Stimulated activated CD8-positive, alpha-beta memory T cell treated with anti-CD3 and anti-CD28 coated beads, Interleukin-7, amount 100 ng/mL, for 1 hour (primary cell): Measurements from ENCODE around the gene DES.
"Not testable (repeated sequence)": the region's sequence is repeated elsewhere in the genome, so short reads cannot be mapped to it uniquely, and the experiment has no call there.

Source experiments
- DNase-seq, 2 donors: peaks; one replicate each; pipeline ENCODE4 v3.0.0-alpha.2; 2020; ENCODE audit warnings: low read depth in 2 of 2

DES gene

GRCh38 chr2:219399716-219400478 lies 18.3 kb upstream of the DES start:
- no peak for DNase-seq

- DNase-seq = no peak
Measured at GRCh38 chr2:219400562-219400961, 17.6 kb upstream of the DES start.

- no peak for DNase-seq
Measured at GRCh38 chr2:219401606-219402005, 16.6 kb upstream of the DES start.

GRCh38 chr2:219402665-219403515 lies 15.3 kb upstream of the DES start:
- DNase-seq = peak in 1 of 2 donors; percentile 28

DNA sequence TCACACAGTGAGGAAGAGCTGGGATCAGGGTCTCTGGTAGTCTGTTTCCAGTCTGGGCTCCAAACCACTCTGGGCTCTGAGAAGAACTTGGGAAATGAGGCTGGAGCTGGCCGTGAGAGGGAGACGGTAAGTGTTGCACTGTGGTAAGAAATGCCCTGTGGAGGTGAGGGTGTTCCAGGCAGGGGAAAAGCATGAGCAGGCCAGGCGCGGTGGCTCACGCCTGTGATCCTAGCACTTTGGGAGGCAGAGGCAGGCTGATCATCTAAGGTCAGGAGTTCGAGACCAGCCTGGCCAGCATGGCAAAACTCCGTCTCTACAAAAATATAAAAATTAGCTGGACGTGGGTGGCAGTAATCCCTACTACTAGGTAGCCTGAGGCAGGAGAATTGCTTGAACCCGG lies 14.3 kb upstream of the DES start:
- no peak for DNase-seq

GRCh38 chr2:219404291-219404910 lies 13.8 kb upstream of the DES start:
- no peak for DNase-seq

DNA sequence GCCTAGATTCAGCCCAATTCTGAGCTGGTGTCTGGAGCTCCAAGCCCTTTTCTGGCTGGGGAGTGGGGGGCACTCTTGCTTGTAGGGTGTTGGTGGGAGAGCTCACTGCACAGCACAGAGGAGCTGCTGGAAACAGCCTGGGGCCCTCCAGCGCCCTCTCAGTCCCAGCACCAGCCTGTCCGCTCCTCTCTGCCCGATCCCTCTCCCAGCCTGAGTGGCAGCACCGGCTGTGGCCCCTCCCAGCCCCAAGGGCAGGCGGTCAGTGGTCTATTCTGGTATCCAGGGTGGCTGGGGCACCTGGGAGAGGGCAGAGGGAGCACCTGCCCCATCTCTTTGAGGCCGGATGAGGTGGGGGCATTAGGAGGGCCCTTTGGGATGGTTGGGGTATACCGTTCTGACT lies 13.2 kb upstream of the DES start:
- DNase-seq = no peak

- no peak for DNase-seq
Measured at GRCh38 chr2:219405451-219405850, 12.7 kb upstream of the DES start.

DNA sequence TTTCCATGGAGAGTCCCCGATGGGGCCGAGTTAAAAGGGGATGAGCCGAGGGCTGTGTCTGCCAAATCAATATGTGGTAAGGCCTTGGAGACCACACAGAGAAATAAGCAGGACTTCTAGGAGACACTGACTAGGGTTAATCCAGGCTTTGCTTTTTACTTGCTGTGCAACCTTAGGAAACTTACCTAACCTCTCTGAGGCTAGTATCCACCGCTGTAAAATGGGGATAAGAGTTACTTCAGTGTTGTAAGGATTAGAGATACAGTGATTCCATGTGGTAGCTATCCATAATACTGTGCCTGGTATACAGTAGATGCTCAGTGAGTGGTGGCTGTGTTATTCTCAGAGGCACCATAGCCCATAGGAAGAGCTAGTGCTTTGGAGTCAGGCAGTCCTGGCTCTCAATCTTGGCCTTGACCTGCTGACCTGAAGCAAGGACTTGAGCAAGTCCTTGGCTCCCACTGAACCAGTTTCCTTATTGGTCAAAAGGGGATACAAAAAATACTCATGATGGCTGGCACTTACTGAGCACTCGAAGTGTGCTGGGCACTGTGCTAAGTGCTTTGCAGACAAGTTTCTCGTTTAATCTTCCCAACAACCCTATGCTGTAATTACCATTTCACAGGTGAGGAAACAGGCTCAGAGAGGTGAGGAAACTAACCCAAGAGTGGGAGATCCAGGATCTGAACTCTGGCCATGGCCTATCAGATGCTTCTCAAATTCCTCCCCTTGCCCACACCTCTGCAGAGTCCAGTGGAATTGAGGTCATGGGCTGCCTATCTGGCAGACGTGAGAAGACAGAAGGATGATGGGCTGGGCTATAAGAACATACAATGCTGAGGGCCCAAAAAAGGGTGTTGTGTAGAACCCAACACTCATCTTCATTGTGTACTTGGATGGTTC lies 12.0 kb upstream of the DES start:
- DNase-seq = no peak

DNA sequence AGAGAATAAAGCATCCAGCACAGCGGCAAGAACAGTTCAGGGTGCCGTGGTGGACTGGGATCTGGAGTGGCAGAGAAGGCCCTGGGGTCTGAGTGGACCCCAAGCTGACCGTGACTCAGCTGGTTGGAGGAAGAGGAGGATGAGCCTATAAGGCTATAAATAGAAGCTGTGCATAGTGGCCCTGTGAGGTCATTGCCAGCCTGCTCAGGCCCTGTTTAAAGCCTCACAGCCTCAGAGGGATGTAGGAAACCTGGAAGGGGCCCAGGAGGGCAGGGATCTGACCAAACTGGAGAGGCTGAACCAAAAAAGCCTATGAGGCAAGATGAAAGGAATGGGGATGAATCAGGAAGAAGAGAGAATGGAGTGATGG lies 11.3 kb upstream of the DES start:
- DNase-seq = no peak

DNA sequence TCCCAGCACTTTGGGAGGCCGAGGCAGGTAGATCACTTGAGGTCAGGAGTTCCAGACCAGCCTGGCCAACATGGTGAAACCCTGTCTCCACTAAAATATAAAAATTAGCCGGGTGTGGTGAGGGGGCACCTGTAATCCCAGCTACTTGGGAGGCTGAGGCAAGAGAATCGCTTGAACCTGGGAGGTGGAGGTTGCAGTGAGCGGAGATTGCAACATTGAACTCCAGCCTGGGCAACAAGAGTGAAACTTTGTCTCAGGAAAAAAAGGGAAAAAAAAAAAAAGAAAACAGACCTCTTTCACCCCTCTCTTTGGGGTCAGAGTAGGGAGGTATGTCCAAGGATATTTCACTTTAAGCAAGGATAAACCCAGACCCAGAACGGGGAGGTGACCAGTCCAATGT lies 10.8 kb upstream of the DES start:
- not testable (repeated sequence) for DNase-seq

- DNase-seq = no peak
Measured at GRCh38 chr2:219408204-219408603, 10.0 kb upstream of the DES start.

GRCh38 chr2:219408631-219409030 lies 9.5 kb upstream of the DES start:
- no peak for DNase-seq

- no peak for DNase-seq
Measured at GRCh38 chr2:219409619-219410018, 8.6 kb upstream of the DES start.

DNA sequence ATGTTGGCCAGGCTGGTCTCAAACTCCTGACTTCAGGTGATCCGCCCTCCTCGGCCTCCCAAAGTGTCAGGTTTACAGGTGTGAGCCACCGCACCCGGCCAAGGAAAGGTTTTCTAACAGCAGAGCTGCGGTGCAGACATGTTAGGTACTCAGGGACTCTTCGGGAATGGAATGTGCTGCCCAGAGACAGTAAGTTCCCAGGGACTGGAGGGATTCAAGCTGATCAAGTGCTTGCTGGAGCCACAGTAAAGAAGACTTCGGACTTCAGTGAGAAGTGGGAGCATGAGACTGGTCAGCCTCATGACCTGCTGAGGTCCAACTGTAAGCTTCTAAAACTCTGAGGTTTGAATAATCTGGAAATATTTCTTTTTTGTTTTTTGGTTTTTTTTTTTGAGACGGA lies 7.8 kb upstream of the DES start:
- DNase-seq = no peak

- no peak for DNase-seq
Measured at GRCh38 chr2:219414857-219415256, 3.3 kb upstream of the DES start.

DNA sequence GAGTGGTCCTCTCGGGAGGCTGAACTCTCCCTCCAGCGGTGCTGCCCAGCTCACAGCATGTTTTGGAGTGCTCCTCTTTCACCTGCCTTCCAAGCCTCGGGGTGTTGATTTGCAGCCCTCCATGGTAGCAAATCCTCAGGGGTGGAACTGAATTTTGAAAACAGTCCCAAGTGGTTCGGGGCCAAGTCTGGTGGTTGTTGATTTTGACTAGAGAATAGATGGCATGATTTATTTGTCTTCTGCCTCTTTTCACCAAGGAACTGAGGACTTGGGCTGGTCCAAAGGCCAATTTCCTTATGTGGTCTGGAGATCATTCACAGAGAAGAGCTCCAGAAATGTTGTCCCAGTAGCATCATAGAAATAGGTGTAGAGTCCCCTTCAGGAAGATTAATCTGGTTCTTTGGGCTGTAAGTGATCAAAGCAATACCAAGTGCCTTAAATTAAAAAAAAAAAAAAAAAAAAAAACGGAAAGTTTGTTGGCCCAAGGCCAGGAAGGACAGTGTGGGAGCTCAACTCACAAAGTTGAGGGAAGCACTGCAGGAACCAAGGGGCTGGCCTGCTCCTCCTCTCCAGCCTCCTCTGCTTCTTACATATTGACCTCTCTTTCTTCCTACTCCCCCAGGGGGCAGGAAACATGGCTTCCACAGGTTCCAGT lies 2.5 kb upstream of the DES start:
- no peak for DNase-seq

GRCh38 chr2:219416235-219416602 lies 2.0 kb upstream of the DES start:
- no peak for DNase-seq

GRCh38 chr2:219416938-219417337 lies 1.2 kb upstream of the DES start:
- DNase-seq = no peak

GRCh38 chr2:219417374-219417773 lies 803 bp upstream of the DES start:
- no peak for DNase-seq

- DNase-seq = no peak
Measured at GRCh38 chr2:219419012-219419324, 791 bp downstream of the DES start.
